HG03039 (cell line): ENCODE results near the gene DNAH11.
"Not testable (repeated sequence)": the region's sequence is repeated elsewhere in the genome, so short reads cannot be mapped to it uniquely, and the experiment has no call there.

Source experiments
- ATAC-seq: cut with Tn5 transposase; IDR thresholded peaks from one replicate; pipeline ENCODE4 v1.9.1; 2021; ENCODE audit warnings: mild to moderate bottlenecking, moderate library complexity; ENCODE audit not compliant: unreplicated experiment

The DNAH11 gene

GRCh38 chr7:21867816-21868575, 325.2 kb downstream of the DNAH11 start:
- ATAC-seq = no peak

DNA sequence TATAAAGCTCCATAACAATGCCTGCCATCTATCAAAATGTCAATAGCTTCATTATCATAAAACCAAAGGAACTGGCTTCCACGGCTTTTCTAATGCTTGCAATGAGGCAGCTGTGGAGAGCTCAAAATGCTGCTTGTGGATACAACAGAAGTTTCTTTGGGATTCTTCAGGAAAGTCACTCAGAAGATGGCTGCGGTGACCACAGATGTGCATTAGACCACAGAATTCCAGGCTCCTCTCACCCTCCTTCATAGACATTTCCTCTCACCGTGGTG, 325.7 kb downstream of the DNAH11 start:
- no peak for ATAC-seq

DNA sequence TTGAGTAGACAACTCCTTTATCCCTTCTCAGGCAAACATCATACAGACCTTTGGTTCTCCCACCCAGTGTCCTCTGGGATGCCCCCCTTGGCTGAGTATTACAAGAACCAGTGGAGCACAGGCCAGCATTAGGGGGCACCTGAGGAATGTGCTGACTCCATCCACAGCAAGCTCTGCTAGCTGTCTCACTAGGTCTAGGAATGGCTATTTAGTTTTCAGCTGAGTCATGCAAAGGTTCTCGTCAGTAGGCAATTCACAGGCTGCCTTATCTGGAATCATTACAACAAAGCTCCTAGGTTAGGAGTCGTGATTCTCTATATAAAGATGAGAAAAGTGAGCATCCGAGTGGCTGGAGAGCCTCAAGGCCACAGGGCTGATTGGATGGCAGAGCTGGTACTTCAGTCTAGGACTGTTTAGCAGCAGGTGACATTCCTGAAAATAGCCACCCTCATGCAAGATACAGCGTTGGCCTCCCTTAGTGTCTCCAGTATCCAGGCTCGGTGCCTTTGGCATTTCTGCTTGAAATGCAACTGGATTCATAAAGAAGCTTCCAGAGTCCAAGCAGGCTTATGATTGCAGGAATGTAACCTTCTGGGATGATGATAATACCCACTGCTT, 327.1 kb downstream of the DNAH11 start:
- ATAC-seq = no peak

GRCh38 chr7:21883069-21883468, 340.2 kb downstream of the DNAH11 start:
- ATAC-seq = no peak

DNA sequence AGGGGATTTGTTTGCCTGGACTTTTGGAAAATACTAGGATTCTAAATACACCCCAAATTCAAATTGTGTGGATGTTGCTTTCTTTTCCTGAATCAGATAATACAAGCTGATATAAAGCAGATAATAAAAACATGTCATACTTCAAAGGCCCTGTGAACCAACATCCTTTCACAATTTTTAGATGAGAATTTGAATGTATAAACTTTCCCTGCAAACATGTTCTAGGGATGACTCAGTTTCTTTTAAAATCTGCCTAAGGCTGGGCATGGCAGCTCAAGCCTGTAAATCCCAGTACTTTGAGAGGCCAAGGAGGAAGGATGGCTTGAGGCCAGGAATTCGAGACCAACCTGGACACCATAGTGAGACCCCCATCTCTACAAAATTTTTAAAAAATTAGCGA, 340.7 kb downstream of the DNAH11 start:
- not testable (repeated sequence) for ATAC-seq

- no peak for ATAC-seq
Measured at GRCh38 chr7:21884496-21884895, 341.7 kb downstream of the DNAH11 start.

GRCh38 chr7:21886396-21886795, 343.6 kb downstream of the DNAH11 start:
- ATAC-seq = no peak

GRCh38 chr7:21887353-21887752, 344.5 kb downstream of the DNAH11 start:
- no peak for ATAC-seq

GRCh38 chr7:21887779-21888178, 344.9 kb downstream of the DNAH11 start:
- ATAC-seq = no peak

- no peak for ATAC-seq
Measured at GRCh38 chr7:21891291-21891690, 348.5 kb downstream of the DNAH11 start.

- no peak for ATAC-seq
Measured at GRCh38 chr7:21893401-21893800, 350.6 kb downstream of the DNAH11 start.

DNA sequence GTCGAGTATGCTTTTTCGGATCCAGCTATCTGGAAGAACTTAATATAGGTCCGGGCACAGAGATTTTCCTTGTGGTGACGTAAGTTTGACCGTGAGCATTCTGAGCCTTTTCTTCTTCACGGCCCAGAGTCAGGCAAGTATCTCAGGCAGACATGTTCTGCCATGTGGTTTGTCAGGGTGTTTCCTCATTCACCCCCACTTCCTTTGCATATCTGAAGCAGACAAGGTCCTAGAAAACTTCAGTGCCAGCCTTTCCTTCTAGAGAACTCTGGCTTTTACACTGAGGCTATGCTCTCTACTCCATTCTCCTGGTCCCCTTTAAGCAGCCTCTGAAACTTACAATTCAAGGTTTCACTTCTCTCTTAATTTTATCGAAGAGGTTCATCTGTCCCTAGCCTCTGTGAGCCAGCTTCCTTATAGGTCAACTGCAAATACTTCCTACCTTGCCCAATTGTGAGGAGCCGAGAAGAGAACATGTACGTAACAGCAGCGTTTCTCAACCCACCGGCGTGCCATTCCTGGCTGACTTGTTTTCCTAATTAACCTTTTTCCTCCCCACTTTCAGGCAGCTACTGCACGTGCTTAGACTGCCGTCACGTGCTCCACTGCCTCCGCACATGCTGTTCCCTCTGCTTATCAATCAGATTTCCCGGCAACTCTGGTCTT, 355.6 kb downstream of the DNAH11 start:
- ATAC-seq = peak; percentile 84

- ATAC-seq = no peak
Measured at GRCh38 chr7:21902240-21902639, 359.4 kb downstream of the DNAH11 start.

- ATAC-seq = no peak
Measured at GRCh38 chr7:21903020-21903786, 360.4 kb downstream of the DNAH11 start.

- ATAC-seq = no peak
Measured at GRCh38 chr7:21908746-21909145, 365.9 kb downstream of the DNAH11 start.

DNA sequence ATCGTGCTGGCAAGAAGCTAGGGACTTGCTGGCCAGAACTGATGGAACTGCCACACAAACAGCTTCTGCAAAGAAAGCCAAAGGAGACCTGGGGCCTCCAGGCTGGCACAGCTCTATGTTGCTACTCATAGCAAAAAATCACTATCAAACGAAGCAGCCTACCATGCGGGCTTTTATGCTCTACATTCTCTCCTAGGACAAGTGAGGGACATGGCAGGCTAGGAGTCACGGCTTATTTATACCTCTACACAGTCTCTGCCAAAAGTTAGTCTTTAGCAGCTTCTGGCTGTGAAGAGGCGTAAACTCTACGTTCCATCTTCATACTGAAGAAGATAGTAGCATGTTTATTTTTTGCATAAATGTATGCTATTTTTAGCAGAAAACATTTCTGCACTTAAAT, 367.4 kb downstream of the DNAH11 start:
- no peak for ATAC-seq

DNA sequence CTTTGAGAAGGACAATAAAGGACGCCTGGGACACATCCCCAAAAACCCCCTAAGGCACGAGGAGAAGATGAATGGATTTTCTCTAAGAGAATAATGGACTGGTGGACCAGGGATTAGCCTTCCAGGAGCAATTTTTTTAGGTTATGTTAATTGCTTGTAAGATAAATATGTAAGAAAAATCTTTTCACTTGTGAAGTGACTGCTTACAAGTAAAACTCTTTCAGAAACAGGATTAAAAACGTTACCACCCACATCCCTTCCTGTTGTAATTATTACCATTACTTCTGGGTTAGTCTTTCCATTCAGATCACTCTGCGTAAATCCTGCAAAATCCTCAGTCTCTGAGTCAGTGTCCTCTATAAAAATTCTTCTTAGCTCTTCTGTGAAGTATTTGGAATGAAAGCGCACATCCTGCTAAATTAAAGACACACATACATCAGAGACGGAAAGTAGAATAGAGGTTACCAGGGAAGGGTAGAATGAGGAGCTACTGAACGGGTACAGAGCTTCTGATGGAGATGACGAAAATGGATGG, 368.6 kb downstream of the DNAH11 start:
- ATAC-seq = no peak

DNA sequence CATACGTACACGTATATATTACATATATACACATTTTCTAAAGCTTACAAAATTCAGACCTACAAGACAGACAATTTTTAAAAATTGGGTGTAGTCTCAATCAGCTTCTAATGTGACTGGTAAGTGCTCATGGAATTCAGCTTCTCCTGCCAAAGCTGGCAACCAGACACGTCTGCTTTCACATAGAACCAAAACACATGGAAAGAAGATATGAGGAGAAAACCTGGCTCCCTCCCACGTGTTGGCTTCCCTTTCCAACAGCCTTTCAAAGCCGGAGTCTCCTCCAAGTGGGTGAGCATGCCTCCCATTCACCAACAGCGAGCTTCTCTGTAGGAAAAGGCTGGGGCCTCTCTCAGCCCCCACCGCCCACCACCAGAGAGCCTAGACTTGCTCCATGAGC, 369.5 kb downstream of the DNAH11 start:
- ATAC-seq = no peak

- ATAC-seq = no peak
Measured at GRCh38 chr7:21912931-21913780, 370.3 kb downstream of the DNAH11 start.

DNA sequence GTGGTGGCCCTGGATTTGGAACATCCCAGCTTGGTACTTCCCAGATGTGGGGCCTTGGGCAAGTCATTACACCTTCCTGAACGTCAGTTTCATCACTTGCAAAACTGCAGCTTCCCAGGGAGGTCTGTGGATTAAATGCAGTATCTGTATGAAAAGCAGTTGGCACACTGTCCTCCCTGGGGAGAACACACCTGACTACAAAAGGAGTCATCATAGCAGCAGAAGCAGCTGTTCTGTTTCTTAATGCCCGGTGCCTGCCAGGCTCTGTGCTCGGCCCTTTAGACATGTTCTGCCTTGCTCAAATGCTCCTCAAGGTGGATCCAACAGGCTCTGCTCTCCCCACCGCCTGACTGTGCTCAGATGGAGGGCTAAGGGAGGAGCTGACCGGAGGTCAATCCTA, 371.8 kb downstream of the DNAH11 start:
- no peak for ATAC-seq
